SKM-1 treated with dmso at 0.1 percent for 144 hours (cell line): ENCODE results near the gene RIMKLB.
A peak's percentile ranks its signal among the peaks of the same experiment; 100 is the strongest.

ENCODE experiments used
- DNase-seq: peaks from one replicate; lab custom pipeline; 2025; ENCODE audit not compliant: unreplicated experiment; lab: John Stamatoyannopoulos, UW

The RIMKLB gene, protein sequence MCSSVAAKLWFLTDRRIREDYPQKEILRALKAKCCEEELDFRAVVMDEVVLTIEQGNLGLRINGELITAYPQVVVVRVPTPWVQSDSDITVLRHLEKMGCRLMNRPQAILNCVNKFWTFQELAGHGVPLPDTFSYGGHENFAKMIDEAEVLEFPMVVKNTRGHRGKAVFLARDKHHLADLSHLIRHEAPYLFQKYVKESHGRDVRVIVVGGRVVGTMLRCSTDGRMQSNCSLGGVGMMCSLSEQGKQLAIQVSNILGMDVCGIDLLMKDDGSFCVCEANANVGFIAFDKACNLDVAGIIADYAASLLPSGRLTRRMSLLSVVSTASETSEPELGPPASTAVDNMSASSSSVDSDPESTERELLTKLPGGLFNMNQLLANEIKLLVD

GRCh38 chr12:8697476-8698131, at the start of gene RIMKLB:
Gene RIMKLB, plus strand, starts transcription at chr12:8697991. Its CDS starts 15,876 bp downstream, at chr12:8713867.
- DNase-seq, result peak; percentile 38

GRCh38 chr12:8648576-8649205, 49.1 kb upstream of the RIMKLB start:
- no peak for DNase-seq

DNA sequence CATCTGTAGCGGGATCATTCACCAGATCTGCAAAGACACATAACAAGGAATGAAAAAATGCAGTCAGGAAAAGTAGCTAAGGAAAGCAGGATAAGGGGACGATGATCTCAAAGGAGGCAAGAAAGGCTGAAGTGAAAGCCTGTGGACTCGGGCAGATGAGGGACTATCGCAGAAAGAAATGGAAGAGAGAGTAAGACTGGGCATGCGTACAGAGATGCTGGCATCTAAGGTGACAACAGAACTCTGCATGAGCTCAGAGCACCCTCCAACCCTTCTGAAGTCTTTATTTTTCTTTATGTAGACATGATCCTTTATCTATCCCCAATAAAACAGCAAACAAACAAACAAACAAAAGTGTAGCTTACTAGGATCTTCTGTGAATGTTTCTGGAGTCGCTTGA, 42.4 kb upstream of the RIMKLB start:
- DNase-seq, result no peak

- no peak for DNase-seq
Observed at GRCh38 chr12:8658346-8658745, 39.4 kb upstream of the RIMKLB start.

- no peak for DNase-seq
Observed at GRCh38 chr12:8661016-8661415, 36.8 kb upstream of the RIMKLB start.

- DNase-seq, result no peak
Observed at GRCh38 chr12:8661751-8662150, 36.0 kb upstream of the RIMKLB start.

DNA sequence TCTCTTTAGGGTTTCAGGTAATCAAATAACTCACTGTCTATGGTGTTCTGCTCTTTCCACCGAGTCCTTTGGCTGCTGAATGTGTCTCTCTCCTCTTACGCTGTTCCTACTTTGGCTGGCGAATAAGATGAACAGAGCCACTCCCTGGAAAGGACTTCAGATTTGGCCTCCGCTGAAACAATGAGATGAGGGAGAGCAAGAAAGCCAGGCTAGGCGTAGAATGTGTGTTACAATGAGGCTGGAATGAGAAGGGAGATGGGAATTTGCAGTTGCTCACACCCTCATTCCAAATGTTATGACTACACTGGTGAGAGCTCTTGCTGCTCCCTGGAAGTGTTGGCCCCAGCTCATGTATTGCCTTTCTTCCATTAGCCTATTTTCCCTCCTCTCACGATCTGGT, 35.2 kb upstream of the RIMKLB start, which contains the start of gene MFAP5:
Gene MFAP5 (minus strand): TSS at position 234 of the 400 bp plus-strand sequence. CDS start 722 bp downstream, outside the sequence.
- no peak for DNase-seq

DNA sequence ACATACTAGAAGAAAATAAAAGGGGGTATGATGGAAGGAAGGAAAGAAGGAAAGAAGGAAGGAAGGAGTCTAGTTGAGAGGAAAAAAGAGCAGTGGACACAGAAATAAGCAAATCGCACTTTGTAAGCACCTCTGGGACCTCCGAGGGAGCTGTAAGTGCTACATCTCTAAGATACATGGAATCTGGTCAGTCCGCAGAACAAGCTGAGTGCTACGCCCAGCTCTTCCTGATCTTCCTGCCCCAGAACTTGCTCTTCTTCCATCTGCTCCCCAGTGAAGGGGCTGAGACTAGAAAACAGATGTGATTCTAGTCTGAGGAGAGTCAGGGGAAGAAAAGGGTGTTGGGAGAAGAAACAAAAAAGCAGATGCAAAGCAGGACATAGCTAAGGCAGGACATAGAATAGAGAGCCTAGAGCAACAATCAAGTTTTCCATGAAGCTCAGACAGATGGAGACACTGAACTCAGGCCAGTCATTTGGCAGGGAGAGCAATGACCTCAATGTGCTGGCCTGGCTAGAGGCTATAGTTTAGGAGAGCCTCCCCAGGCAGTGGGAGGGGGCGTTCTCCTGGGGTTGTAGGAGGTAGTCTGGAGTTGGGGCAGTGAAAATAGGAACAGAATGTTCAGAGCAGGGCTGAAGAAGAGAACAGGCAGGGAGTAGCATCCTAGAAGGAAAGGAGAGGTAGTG, 33.4 kb upstream of the RIMKLB start:
- DNase-seq, result no peak

DNA sequence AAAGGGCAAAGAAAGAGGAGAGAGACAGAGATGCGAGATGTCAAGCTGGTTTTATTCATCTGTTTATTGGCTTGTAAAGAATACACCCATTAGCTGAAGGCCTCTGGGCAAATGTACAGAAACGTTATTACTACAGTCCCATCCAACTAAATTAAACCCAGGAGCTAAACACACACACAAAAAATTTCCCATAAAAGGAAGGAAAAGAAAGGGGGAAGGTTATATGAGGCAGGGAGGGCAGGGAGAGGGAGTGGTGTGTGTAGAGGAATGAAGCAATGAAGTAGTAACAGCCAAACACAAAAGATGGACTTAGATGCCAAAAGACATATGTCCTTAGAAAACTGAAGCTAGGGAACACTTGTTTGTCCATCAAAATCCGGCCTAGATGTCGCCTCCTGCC, 32.0 kb upstream of the RIMKLB start:
- no peak for DNase-seq

DNA sequence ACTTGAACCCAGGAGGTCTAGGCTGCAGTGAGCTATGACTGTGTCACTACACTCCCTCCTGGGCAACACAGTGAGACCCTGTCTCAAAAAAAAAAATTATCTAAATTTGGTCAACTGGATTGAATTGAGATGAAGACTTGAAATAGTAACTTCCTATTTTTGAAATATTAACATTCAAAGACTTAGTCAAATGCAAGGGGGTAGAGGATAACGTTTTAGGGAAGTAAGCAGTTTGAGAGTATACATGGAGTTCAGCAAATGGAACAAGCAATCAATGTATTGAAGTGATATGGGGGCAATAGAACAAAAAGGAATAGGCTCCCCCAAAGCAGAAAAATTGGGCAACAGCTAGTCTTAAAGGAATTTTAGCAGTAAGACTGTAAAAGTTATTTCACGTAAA, 30.5 kb upstream of the RIMKLB start:
- DNase-seq, result peak; percentile 31

- DNase-seq, result no peak
Observed at GRCh38 chr12:8668441-8668840, 29.4 kb upstream of the RIMKLB start.

- DNase-seq, result no peak
Observed at GRCh38 chr12:8672381-8672780, 25.4 kb upstream of the RIMKLB start.

- DNase-seq, result peak; percentile 4
Observed at GRCh38 chr12:8675591-8676036, 22.2 kb upstream of the RIMKLB start.

- no peak for DNase-seq
Observed at GRCh38 chr12:8676651-8677050, 21.1 kb upstream of the RIMKLB start.

GRCh38 chr12:8677362-8677761, 20.4 kb upstream of the RIMKLB start:
- DNase-seq, result no peak

DNA sequence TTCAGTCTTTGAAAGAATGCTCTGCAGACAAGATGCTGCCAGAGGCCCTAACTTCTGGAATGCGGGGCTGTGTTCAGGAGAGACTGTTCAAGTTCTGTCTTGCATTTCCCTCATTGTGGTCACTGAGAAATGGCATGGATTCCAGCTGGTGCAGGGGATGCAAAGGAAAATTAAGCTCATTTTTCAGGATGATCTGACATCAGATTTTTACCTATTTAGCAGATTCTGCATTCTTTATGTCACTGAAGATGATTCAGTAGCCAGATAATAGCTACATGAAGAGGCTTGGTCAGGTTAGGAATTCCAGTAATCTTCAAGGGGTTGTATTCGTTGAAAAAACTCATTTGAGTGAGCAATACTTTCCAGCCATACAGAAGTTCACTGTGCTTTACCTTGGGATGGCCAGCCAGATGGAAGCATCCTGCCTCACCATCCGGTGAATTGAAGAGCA, 19.1 kb upstream of the RIMKLB start:
- DNase-seq, result no peak

GRCh38 chr12:8680533-8680932, 17.3 kb upstream of the RIMKLB start:
- no peak for DNase-seq

- no peak for DNase-seq
Observed at GRCh38 chr12:8681129-8681884, 16.5 kb upstream of the RIMKLB start.

GRCh38 chr12:8685051-8685450, 12.7 kb upstream of the RIMKLB start:
- DNase-seq, result no peak

DNA sequence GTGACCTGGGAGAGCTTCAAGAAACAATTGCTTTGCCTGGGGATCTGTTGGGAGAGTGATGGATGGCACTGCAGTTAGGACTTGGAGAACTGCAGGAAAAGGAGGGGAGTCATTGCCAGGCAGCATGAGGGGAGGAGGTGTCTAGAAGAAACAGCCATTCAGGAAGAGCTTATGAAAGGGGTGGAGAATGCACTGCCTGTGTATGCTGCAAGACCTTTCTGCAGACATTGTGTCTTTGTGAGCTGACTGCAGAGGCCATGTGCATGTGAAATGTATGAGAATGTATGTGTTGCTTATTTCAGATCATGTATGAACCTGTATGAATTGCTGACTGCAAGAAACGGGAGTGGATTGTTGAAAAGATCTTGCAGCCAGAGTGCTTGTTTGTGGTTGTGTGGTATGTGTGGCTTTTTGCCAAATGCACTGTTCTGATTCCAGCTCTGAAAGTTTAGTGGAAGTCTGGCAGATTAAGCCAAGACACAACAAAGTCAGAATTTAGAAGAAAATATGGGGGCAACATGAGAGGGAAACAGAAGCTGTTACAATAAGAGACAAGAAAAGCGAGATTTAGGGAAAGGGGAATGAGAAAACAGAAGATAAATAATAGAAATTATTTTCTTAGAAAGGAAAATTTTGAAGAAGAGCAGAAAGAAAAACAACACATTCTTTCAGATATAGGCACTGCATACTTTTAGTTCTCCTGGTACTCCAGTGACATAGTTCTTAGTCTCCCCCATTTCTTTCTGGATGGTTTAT, 9.8 kb upstream of the RIMKLB start:
- no peak for DNase-seq
